ENCODE measurements around the gene THEM4. TPM values are rescaled to one million over a fixed set of nuclear protein-coding genes. Genes with fewer than 3 reads are reported as not detected.

THEM4 gene
- total and polyA plus RNA-seq, 4 experiments from 2014 or later: 105 to 122 (median 109) TPM

- peaks cover 46 to 95% (median 65%) of the 10 kb centered on the region in 4 donors for H3K4me1 Mint-ChIP-seq
- H3K4me1 ChIP-seq (ENCODE audit: insufficient read depth, low read length): peaks cover 81% of the 10 kb centered on the region
- CTCF ChIA-PET (ENCODE audit: partially characterized antibody): interaction anchor here (0.6 to 1.6 kb wide), 5 partner anchors 8 to 91 kb away, joined by 3 to 6 read pairs (median 3); no protein-coding TSS in a partner anchor
- H3K27ac Mint-ChIP-seq: peak overlapping the region; percentile 66 to 95 (median 91)
- POLR2A ChIA-PET (ENCODE audit: partially characterized antibody): interaction anchor here (1.0 to 14.6 kb wide), 6 partner anchors 4 to 80 kb away, joined by 3 to 233 read pairs (median 68); partner anchors contain the start of genes C2CD4D, MRPL9, RORC and TDRKH
- no peaks in the 10 kb centered on the region for H3K36me3 ChIP-seq (ENCODE audit: insufficient read depth, low read length)
- no peaks in the 10 kb centered on the region for H3K27me3 Mint-ChIP-seq
- intact Hi-C loops (cut with micrococcal nuclease): no loop called here
- no peaks in the 10 kb centered on the region for H3K9me3 Mint-ChIP-seq
- peaks cover 0 to 11% of the 10 kb centered on the region in 2 donors for H3K36me3 Mint-ChIP-seq
- peak overlapping the region; percentile 20 to 29 for H3K4me3 ChIP-seq (ENCODE audit: low read length in 2 of 2)
- H3K4me3 Mint-ChIP-seq: peak overlapping the region; percentile 71 to 90 (median 87)
- no peak for DNase-seq
- no peaks in the 10 kb centered on the region for H3K9me3 ChIP-seq (ENCODE audit: control insufficient read depth in 1 of 2, low read length in 2 of 2)
- H3K27ac ChIP-seq (ENCODE audit: low read depth, low read length): peak overlapping the region; percentile 58
- H3K27me3 ChIP-seq (ENCODE audit: insufficient read depth, low read length): no peaks in the 10 kb centered on the region
Observed at GRCh38 chr1:151825204-151825603, 84.1 kb downstream of the THEM4 start.

Other genes with a start within 250 kb of the THEM4 start
- gene CELF3, start 192.7 kb downstream of the THEM4 start, total RNA-seq: not detected
- not detected for gene CELF3, start 192.7 kb downstream of the THEM4 start, polyA plus RNA-seq
- not detected for gene RIIAD1, start 188.0 kb downstream of the THEM4 start, total RNA-seq
- not detected for gene RIIAD1, start 188.0 kb downstream of the THEM4 start, polyA plus RNA-seq
- 10 to 100 TPM; 75.5 to 82.8 TPM for gene MRPL9, start 146.0 kb downstream of the THEM4 start, total RNA-seq
- gene MRPL9, start 146.0 kb downstream of the THEM4 start, polyA plus RNA-seq: 100 to 1,000 TPM; 134 to 160 TPM
- gene TDRKH, start 119.0 kb downstream of the THEM4 start, total RNA-seq: 10 to 100 TPM; 29.1 to 29.3 TPM
- gene TDRKH, start 119.0 kb downstream of the THEM4 start, polyA plus RNA-seq: 10 to 100 TPM; 16.6 to 18.8 TPM
- under 1 TPM; 0.36 to 0.52 TPM for gene LINGO4, start 104.1 kb downstream of the THEM4 start, total RNA-seq
- under 1 TPM in 1 of 2 donors, not detected in 1; 0.20 TPM for gene LINGO4, start 104.1 kb downstream of the THEM4 start, polyA plus RNA-seq
- gene RORC, start 77.7 kb downstream of the THEM4 start, total RNA-seq: 10 to 100 TPM in 1 of 2 experiments, 1 to 10 TPM in 1; 10.0 to 11.2 TPM
- gene RORC, start 77.7 kb downstream of the THEM4 start, polyA plus RNA-seq: 10 to 100 TPM; 14.8 to 43.1 TPM
- 1 to 10 TPM; 1.0 to 1.7 TPM for gene C2CD4D, start 69.7 kb downstream of the THEM4 start, total RNA-seq
- gene C2CD4D, start 69.7 kb downstream of the THEM4 start, polyA plus RNA-seq: 1 to 10 TPM; 1.3 to 3.4 TPM
- not detected for gene THEM5, start 55.8 kb downstream of the THEM4 start, total RNA-seq
- gene THEM5, start 55.8 kb downstream of the THEM4 start, polyA plus RNA-seq: under 1 TPM in 1 of 2 donors, not detected in 1; 0.40 TPM
- 100 to 1,000 TPM; 218 to 231 TPM for gene S100A10, start 84.3 kb upstream of the THEM4 start, total RNA-seq
- 1,000 to 10,000 TPM in 1 of 2 donors, 100 to 1,000 TPM in 1; 855 to 1,427 TPM for gene S100A10, start 84.3 kb upstream of the THEM4 start, polyA plus RNA-seq
- 100 to 1,000 TPM; 239 to 247 TPM for gene S100A11, start 127.5 kb upstream of the THEM4 start, total RNA-seq
- 1,000 to 10,000 TPM in 1 of 2 donors, 100 to 1,000 TPM in 1; 610 to 1,204 TPM for gene S100A11, start 127.5 kb upstream of the THEM4 start, polyA plus RNA-seq
- gene TCHHL1, start 179.6 kb upstream of the THEM4 start, total RNA-seq: not detected
- not detected for gene TCHHL1, start 179.6 kb upstream of the THEM4 start, polyA plus RNA-seq
- under 1 TPM in 1 of 2 experiments, not detected in 1; 0.06 TPM for gene TCHH, start 205.9 kb upstream of the THEM4 start, total RNA-seq
- gene TCHH, start 205.9 kb upstream of the THEM4 start, polyA plus RNA-seq: not detected
- not detected for gene RPTN, start 249.7 kb upstream of the THEM4 start, total RNA-seq
- gene RPTN, start 249.7 kb upstream of the THEM4 start, polyA plus RNA-seq: not detected